Gastroesophageal sphincter (tissue), 4 donors: Measurements from ENCODE around the gene DICER1. TPM values are rescaled to one million over a fixed set of nuclear protein-coding genes. Genes with fewer than 3 reads are reported as not detected.

Experiments
- ATAC-seq: fragments of 150-250 bp; one replicate; pipeline ENCODE4 v1.9.1; 2016; ENCODE audit warnings: mild to moderate bottlenecking, moderate library complexity
- H3K27ac ChIP-seq, 4 donors: fragments of 200-600 bp; sonication (generic) in 3 of 4; 1 replicate in 3 of 4; 2 replicates in 1 of 4; pipeline ENCODE4 v1.5.1; 2016 to 2019
- H3K27me3 ChIP-seq: fragments of 200-600 bp; sonication (generic); one replicate; pipeline ENCODE4 v1.5.1; 2019
- H3K36me3 ChIP-seq, 2 donors: fragments of 200-600 bp; sonication (generic); one replicate each; pipeline ENCODE4 v1.5.1; 2019; ENCODE audit warnings: control low read depth in 1 of 2
- H3K4me1 ChIP-seq, 3 donors: fragments of 200-600 bp; sonication (generic); 1 replicate in 2 of 3; 2 replicates in 1 of 3; pipeline ENCODE4 v1.5.1; 2016 to 2019; ENCODE audit warnings: control low read depth in 2 of 3
- H3K4me3 ChIP-seq, 2 donors: fragments of 200-600 bp; sonication (generic); one replicate each; pipeline ENCODE4 v1.5.1; 2019; ENCODE audit warnings: mild to moderate bottlenecking in 1 of 2, moderate library complexity in 1 of 2
- H3K9me3 ChIP-seq, 3 donors: fragments of 200-600 bp; sonication (generic); one replicate each; pipeline ENCODE4 v1.5.1; 2017 to 2019; ENCODE audit warnings: control low read depth in 2 of 3
- EP300 ChIP-seq: sonication (generic); formaldehyde crosslinking; IDR thresholded peaks from one replicate; pipeline ENCODE4 v1.6.1; 2017; ENCODE audit warnings: antibody characterized with exemption, mild to moderate bottlenecking
- POLR2A ChIP-seq, 2 donors: fragments of 450-650 bp; IDR thresholded peaks; one replicate each; pipeline ENCODE4 v1.6.1; 2017; ENCODE audit warnings: antibody characterized with exemption in 2 of 2, mild to moderate bottlenecking in 2 of 2, moderate library complexity in 1 of 2
- POLR2AphosphoS5 ChIP-seq: sonication (generic); formaldehyde crosslinking; IDR thresholded peaks from one replicate; pipeline ENCODE4 v1.6.1; 2017; ENCODE audit warnings: antibody characterized with exemption
- WGBS, 2 donors: methylation state at CpG; one replicate each; pipeline ENCODE4 v1.1.5; 2018; ENCODE audit warnings: low coverage in 1 of 2; 5-methylcytosine and 5-hydroxymethylcytosine counted together
- total RNA-seq, 4 donors: library from RNA; depleted of rRNA; stranded (reverse); fragments of >200 nt; gene quantifications; one replicate each; pipeline ENCODE4 v1.1.0, GENCODE V29; 2016
- TF ChIP-seq, protein P1 (sequence below), 4 experiments: fragments of 200-600 bp in 2 of 4; fragments of 450-650 bp in 2 of 4; sonication (generic) in 1 of 4; IDR thresholded peaks; one replicate each; pipeline ENCODE4 v1.5.1; 2017 to 2019; ENCODE audit warnings: antibody characterized with exemption in 4 of 4, mild to moderate bottlenecking in 2 of 4, moderate library complexity in 2 of 4

Gene DICER1
- total RNA-seq, 4 donors from 2014 or later, result 57.5 to 74.9 (median 68.6) TPM

DNA sequence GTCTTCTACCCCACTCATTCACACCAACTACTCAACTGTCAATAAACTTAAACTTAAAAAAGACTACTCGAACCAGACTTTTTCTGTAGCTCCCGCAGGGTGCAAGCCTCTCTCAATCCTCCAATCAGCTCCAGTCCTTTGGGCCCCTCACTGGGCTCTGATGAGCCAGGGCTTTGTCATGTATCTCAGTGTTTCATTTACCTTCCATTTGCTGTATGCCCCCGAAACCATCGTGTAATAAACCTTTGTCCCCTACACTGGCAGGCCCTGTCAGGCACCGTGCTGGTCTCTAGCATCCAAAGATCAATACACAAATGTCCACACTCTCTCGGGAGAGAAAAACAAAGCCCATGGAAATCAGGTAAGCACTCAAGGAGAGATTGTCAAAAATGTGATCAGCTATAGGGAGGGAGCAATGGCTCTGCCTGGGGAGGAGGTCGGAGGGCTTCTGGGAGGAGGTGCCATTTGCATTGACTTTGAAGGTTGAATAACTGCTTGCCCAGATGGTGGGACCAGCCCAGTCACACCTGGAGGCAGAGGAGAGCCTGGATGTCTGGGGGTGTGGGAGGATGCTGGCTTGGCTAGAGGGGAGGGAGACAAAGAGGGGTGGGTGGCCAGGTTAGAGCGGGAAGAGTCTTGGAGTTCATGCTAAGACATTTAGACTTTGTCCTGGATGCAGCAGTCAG lies 42.1 kb upstream of the DICER1 start:
- Histone ChIP-seq H3K36me3 (peaks cover 0 to 25% of the 10 kb centered on the region in 2 donors), H3K9me3 (peaks cover 0 to 8% (median 0%) of the 10 kb centered on the region in 3 donors), H3K27ac (no peak overlapping the region), H3K27me3 (no peaks in the 10 kb centered on the region), H3K4me1 (no peaks in the 10 kb centered on the region), H3K4me3 (no peak overlapping the region)
- TF ChIP-seq POLR2AphosphoS5 (no peak), EP300 (no peak), POLR2A (IDR thresholded peaks at IDR 0.05) (no peak)
- TF ChIP-seq, protein P1, sequence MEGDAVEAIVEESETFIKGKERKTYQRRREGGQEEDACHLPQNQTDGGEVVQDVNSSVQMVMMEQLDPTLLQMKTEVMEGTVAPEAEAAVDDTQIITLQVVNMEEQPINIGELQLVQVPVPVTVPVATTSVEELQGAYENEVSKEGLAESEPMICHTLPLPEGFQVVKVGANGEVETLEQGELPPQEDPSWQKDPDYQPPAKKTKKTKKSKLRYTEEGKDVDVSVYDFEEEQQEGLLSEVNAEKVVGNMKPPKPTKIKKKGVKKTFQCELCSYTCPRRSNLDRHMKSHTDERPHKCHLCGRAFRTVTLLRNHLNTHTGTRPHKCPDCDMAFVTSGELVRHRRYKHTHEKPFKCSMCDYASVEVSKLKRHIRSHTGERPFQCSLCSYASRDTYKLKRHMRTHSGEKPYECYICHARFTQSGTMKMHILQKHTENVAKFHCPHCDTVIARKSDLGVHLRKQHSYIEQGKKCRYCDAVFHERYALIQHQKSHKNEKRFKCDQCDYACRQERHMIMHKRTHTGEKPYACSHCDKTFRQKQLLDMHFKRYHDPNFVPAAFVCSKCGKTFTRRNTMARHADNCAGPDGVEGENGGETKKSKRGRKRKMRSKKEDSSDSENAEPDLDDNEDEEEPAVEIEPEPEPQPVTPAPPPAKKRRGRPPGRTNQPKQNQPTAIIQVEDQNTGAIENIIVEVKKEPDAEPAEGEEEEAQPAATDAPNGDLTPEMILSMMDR (IDR thresholded peaks at IDR 0.05), result no peak
- WGBS, 2 donors, result 81 to 90% methylated on average over 3 to 5 of the region's 8 CpGs
- ATAC-seq, result no peak

DNA sequence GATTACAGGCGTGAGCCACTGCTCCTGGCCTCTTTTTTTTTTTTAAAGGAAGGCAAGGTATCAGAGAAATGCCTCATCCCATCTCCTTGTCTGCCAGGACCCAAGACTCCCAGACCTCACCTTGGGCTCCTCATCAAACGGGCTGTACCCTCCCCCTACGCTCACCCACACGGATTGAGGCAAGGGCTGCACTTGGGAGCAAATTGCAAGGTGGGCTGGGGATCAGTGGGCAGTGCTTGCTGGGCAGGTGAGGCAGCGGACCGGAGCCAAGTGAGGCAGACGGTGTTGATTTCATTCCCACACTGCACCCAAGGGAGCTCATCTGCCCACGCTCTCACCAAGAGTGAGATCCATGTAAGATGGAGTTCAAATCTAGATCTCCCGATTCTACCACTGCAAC lies 41.0 kb upstream of the DICER1 start:
- WGBS, 2 donors, result 80 to 96% methylated on average over 1 to 3 of the region's 9 CpGs
- Histone ChIP-seq H3K36me3 (peaks cover 0 to 16% of the 10 kb centered on the region in 2 donors), H3K27me3 (no peaks in the 10 kb centered on the region), H3K27ac (no peak overlapping the region), H3K4me3 (no peak overlapping the region), H3K4me1 (no peaks in the 10 kb centered on the region), H3K9me3 (no peaks in the 10 kb centered on the region)
- TF ChIP-seq POLR2AphosphoS5 (no peak), POLR2A (IDR thresholded peaks at IDR 0.05) (no peak), EP300 (no peak)
- TF ChIP-seq, protein P1 (IDR thresholded peaks at IDR 0.05), result no peak
- no peak for ATAC-seq

DNA sequence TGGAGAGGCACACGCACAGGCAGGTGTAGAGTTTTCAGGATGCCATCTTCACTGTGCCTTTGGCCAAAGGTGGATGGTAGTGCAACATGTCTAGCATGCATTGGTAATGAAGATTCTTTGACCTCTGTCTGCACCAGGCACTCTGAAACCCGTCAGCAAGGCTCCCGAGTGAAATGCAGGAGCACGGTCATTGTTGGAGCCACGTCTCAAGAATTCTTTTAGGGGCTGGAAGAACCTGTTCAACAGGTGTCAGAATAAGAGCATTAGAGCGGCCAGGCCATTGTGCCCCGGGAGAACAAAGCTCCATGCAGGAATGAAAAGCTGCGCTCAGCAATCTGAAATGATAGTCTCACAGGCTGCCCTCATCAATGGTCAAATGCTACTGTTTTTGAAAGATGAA lies 40.2 kb upstream of the DICER1 start:
- TF ChIP-seq POLR2A (IDR thresholded peaks at IDR 0.05) (no peak), EP300 (no peak), POLR2AphosphoS5 (no peak)
- TF ChIP-seq, protein P1 (IDR thresholded peaks at IDR 0.05), result no peak
- ATAC-seq, result no peak
- Histone ChIP-seq H3K9me3 (no peaks in the 10 kb centered on the region), H3K27ac (no peak overlapping the region), H3K36me3 (peaks cover 0 to 9% of the 10 kb centered on the region in 2 donors), H3K27me3 (no peaks in the 10 kb centered on the region), H3K4me3 (no peak overlapping the region), H3K4me1 (no peaks in the 10 kb centered on the region)
- WGBS, 2 donors, result 90 to 93% methylated on average over 4 to 8 of the region's 8 CpGs

DNA sequence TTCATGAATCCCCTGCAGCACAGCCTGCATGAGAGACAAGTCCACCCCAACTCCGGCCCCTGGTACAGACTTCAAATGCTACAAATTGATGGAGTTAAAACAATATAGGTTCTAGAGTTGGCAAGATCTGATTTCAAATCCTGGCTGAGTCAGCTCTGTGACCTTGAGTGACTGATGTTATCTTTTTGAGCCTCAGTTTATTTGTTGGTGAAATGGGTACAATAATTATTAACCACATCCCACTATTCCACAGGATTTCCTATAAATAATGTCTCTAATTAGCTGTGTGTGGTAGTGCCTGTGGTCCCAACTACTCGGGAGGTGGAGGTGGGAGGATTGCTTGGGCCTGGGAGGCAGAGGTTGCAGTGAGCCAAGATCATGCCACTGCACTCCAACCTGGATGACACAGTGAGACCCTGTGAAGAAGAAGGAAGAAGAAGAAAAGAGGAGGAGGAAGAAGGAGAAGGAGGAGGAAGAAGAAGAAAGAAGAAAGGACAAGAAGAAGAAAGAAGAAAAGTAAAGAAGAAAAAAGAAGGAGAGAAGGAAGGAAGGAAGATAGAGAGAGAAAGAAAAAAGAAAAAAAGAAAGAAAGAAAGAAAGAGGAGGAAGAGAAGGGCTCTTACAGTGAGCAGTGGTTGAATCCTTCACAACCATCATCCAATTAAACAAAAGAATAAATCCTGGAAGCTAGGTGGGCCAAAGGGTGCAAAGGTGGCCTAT lies 39.7 kb upstream of the DICER1 start:
- Histone ChIP-seq H3K36me3 (peaks cover 0 to 7% of the 10 kb centered on the region in 2 donors), H3K27ac (no peak overlapping the region), H3K4me1 (no peaks in the 10 kb centered on the region), H3K4me3 (no peak overlapping the region), H3K27me3 (no peaks in the 10 kb centered on the region), H3K9me3 (no peaks in the 10 kb centered on the region)
- WGBS, 2 donors, result 83% methylated on average over 2 of the region's 2 CpGs
- no peak for ATAC-seq
- no peak for TF ChIP-seq EP300
- TF ChIP-seq, protein P1 (IDR thresholded peaks at IDR 0.05), result no peak
- TF ChIP-seq POLR2A (IDR thresholded peaks at IDR 0.05), result no peak
- TF ChIP-seq POLR2AphosphoS5, result no peak
